Epithelial cell of esophagus (primary cell): Measurements from ENCODE around the gene PTF1A.

ENCODE experiments used
- DNase-seq: peaks from one replicate; pipeline ENCODE4 v3.0.0; 2010; ENCODE audit warnings: low read depth
- H3K4me3 ChIP-seq: 2 replicates; pipeline ENCODE4 v1.5.1; 2011; ENCODE audit warnings: mild to moderate bottlenecking, low read length, control low read depth
- CTCF ChIP-seq: IDR thresholded peaks from 2 replicates; pipeline ENCODE4 v1.5.1; 2011; ENCODE audit warnings: low read depth, mild to moderate bottlenecking, low read length, control low read depth, inconsistent platforms; ENCODE audit not compliant: insufficient read depth; ENCODE audit errors: missing control alignments

The PTF1A gene

GRCh38 chr10:23187155-23187554 is 5.0 kb upstream of the PTF1A start:
- no peak for DNase-seq
- no peak overlapping the region for H3K4me3 ChIP-seq
- TF ChIP-seq CTCF, result no peak

GRCh38 chr10:23189024-23189423 is 3.1 kb upstream of the PTF1A start:
- TF ChIP-seq CTCF, result no peak
- no peak for DNase-seq
- no peak overlapping the region for H3K4me3 ChIP-seq

- no peak for DNase-seq
- TF ChIP-seq CTCF, result no peak
- no peak overlapping the region for H3K4me3 ChIP-seq
These were observed 994 bp upstream of the PTF1A start for GRCh38 chr10:23190872-23191763.

- peak; percentile 14 for DNase-seq
- no peak overlapping the region for H3K4me3 ChIP-seq
- TF ChIP-seq CTCF, result no peak
These were observed 761 bp downstream of the PTF1A start for GRCh38 chr10:23192712-23193434.

- TF ChIP-seq CTCF, result no peak
- H3K4me3 ChIP-seq, result no peak overlapping the region
- no peak for DNase-seq
These were observed 1.4 kb downstream of the PTF1A start for GRCh38 chr10:23193435-23194074.

- no peak for TF ChIP-seq CTCF
- no peak overlapping the region for H3K4me3 ChIP-seq
- no peak for DNase-seq
These were observed 2.4 kb downstream of the PTF1A start for GRCh38 chr10:23194471-23194965.
